ENCODE measurements around the gene SYNGR1.
A peak's percentile ranks its signal among the peaks of the same experiment; 100 is the strongest.

The SYNGR1 gene

DNA sequence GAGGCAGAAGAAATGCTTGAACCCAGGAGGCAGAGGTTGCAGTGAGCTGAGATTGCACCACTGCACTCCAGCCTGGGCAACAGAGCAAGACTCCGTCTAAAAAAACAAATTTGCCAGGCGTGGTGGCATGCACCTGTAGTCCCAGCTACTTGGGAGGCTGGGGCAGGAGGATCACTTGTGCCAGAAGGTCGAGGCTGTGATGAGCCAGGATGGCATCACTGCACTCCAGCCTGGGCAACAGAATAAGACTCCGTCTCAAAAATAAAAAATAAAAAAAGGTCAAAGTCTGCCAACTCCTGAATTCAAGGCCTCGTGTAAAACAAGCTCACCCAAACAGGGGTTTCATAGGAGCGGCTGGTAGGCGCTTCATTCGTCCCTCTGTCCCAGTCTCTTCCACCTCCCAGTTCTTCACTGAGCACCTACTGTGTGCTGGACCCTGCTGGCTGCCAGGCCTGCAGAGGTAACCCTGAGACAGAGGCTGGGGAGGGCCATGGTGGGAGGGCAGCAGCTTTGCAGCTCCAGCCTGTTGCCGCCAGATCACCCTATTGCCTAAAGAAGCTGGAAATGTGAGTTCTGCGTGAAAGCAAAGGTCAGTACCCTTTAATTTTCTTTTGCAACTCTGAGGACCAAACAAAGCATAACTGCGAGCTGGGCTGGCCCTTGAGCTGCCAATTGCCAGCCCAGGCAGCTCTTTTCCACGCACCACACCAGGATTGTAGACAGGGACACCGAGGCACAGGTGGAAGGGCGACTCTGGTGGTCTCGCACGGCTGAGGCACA lies 45.7 kb upstream of the SYNGR1 start:
- ChIA-PET POLR2A (interaction anchor here (0.7 kb wide), 1 partner anchor 18 kb away, joined by 3 read pairs; no protein-coding TSS in a partner anchor), CTCF (interaction anchor here (0.7 to 3.6 kb wide), 11 partner anchors 10 to 170 kb away, joined by 3 to 24 read pairs (median 4); partner anchors contain the start of gene RPL3)
- H3K4me1 ChIP-seq (ENCODE audit: control extremely low read depth in 1 of 4, control insufficient read depth in 4 of 4, insufficient read depth in 4 of 4, low read length in 3 of 4): peaks cover 0 to 28% (median 16%) of the 10 kb centered on the region in 4 experiments
- 97% methylated on average over 16 of the region's 16 CpGs for WGBS (ENCODE audit: insufficient coverage)
- no peak overlapping the region for H3K4me3 ChIP-seq (ENCODE audit: control insufficient read depth in 1 of 7, extremely low read depth in 1 of 7, insufficient read depth in 4 of 7, low read depth in 2 of 7, low read length in 6 of 7)
- peaks cover 0 to 28% (median 14%) of the 10 kb centered on the region in 5 experiments for H3K27me3 ChIP-seq (replicated peaks in 2 of 5; ENCODE audit: control insufficient read depth in 4 of 5, insufficient read depth in 5 of 5, low read length in 4 of 5)
- DNase-seq: no peak
- peaks cover 0 to 2% (median 0%) of the 10 kb centered on the region in 4 experiments for H3K36me3 ChIP-seq (ENCODE audit: control insufficient read depth in 4 of 4, insufficient read depth in 4 of 4, low read length in 3 of 4)
- no peaks in the 10 kb centered on the region for H3K9me3 ChIP-seq (ENCODE audit: control extremely low read depth in 1 of 5, control insufficient read depth in 4 of 5, insufficient read depth in 2 of 5, low read depth in 1 of 5, low read length in 4 of 5)
- no peak overlapping the region for H3K27ac ChIP-seq (ENCODE audit: insufficient read depth in 1 of 2, low read depth in 1 of 2, low read length in 2 of 2, poor library complexity in 1 of 2, severe bottlenecking in 2 of 2)

GRCh38 chr22:39306456-39307361 lies 43.1 kb upstream of the SYNGR1 start:
- Histone ChIP-seq H3K27ac (ENCODE audit: insufficient read depth in 1 of 2, low read depth in 1 of 2, low read length in 2 of 2, poor library complexity in 1 of 2, severe bottlenecking in 2 of 2) (no peak overlapping the region), H3K4me3 (ENCODE audit: control insufficient read depth in 1 of 7, extremely low read depth in 1 of 7, insufficient read depth in 4 of 7, low read depth in 2 of 7, low read length in 6 of 7) (no peak overlapping the region), H3K36me3 (ENCODE audit: control insufficient read depth in 4 of 4, insufficient read depth in 4 of 4, low read length in 3 of 4) (peaks cover 0 to 10% (median 3%) of the 10 kb centered on the region in 4 experiments), H3K4me1 (ENCODE audit: control extremely low read depth in 1 of 4, control insufficient read depth in 4 of 4, insufficient read depth in 4 of 4, low read length in 3 of 4) (peaks cover 0 to 12% (median 6%) of the 10 kb centered on the region in 4 experiments), H3K9me3 (ENCODE audit: control extremely low read depth in 1 of 5, control insufficient read depth in 4 of 5, insufficient read depth in 2 of 5, low read depth in 1 of 5, low read length in 4 of 5) (no peaks in the 10 kb centered on the region), H3K27me3 (replicated peaks in 2 of 5; ENCODE audit: control insufficient read depth in 4 of 5, insufficient read depth in 5 of 5, low read length in 4 of 5) (peaks cover 0 to 7% (median 2%) of the 10 kb centered on the region in 5 experiments)
- WGBS (ENCODE audit: insufficient coverage): 57% methylated on average over 8 of the region's 14 CpGs
- CTCF ChIA-PET: interaction anchor here (0.6 to 3.6 kb wide), 21 partner anchors 8 to 843 kb away, joined by 3 to 24 read pairs (median 4); partner anchors contain the start of gene RPL3
- DNase-seq: peak; percentile 34 to 59 (median 55)
- POLR2A ChIA-PET: interaction anchor here (0.9 to 1.3 kb wide), 2 partner anchors 12 to 13 kb away, joined by 4 read pairs; partner anchors contain the start of gene RPL3

- ChIA-PET POLR2A (interaction anchor here (1.4 kb wide), 1 partner anchor 10 kb away, joined by 5 read pairs; the partner anchor contains the start of gene RPL3), CTCF (interaction anchor here (0.8 to 2.4 kb wide), 11 partner anchors 9 to 175 kb away, joined by 3 to 10 read pairs (median 5); partner anchors contain the start of gene RPL3)
- 48% methylated on average over 11 of the region's 24 CpGs for WGBS (ENCODE audit: insufficient coverage)
- peak in 2 of 3 donors; percentile 61 to 69 for DNase-seq
- Histone ChIP-seq H3K27me3 (replicated peaks in 2 of 5; ENCODE audit: control insufficient read depth in 4 of 5, insufficient read depth in 5 of 5, low read length in 4 of 5) (peaks cover 0 to 7% (median 0%) of the 10 kb centered on the region in 5 experiments), H3K27ac (ENCODE audit: insufficient read depth in 1 of 2, low read depth in 1 of 2, low read length in 2 of 2, poor library complexity in 1 of 2, severe bottlenecking in 2 of 2) (no peak overlapping the region), H3K9me3 (ENCODE audit: control extremely low read depth in 1 of 5, control insufficient read depth in 4 of 5, insufficient read depth in 2 of 5, low read depth in 1 of 5, low read length in 4 of 5) (no peaks in the 10 kb centered on the region), H3K4me1 (ENCODE audit: control extremely low read depth in 1 of 4, control insufficient read depth in 4 of 4, insufficient read depth in 4 of 4, low read length in 3 of 4) (peaks cover 0 to 12% (median 6%) of the 10 kb centered on the region in 4 experiments), H3K4me3 (ENCODE audit: control insufficient read depth in 1 of 7, extremely low read depth in 1 of 7, insufficient read depth in 4 of 7, low read depth in 2 of 7, low read length in 6 of 7) (no peak overlapping the region), H3K36me3 (ENCODE audit: control insufficient read depth in 4 of 4, insufficient read depth in 4 of 4, low read length in 3 of 4) (peaks cover 5 to 30% (median 21%) of the 10 kb centered on the region in 4 experiments)
Observed at GRCh38 chr22:39308614-39309363, 41.0 kb upstream of the SYNGR1 start.

DNA sequence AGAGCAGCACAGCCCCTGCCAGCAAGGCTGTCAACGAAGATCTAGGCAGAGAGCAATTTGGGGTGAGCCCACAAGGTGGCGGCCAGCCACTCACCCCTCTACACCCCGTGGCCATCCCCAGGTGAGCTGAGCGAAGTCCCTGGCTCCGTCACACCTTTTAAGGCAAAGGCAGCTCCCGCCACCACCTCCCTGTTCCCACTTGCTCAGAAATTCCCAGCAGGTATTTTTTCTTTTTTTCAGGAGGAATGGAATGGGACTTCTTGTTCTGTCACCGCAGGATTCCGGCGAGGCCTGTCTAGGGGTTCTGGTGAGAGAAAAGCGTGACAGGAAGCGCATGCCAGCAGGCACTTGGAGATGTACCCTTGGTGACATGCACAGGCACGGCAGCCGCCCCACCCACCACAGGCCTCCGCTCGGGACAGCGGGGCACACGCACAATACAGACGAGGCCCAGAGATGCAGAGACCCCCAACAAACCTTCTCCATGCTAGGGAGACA lies 40.4 kb upstream of the SYNGR1 start:
- ChIA-PET CTCF (interaction anchor here (0.8 to 2.3 kb wide), 17 partner anchors 9 to 175 kb away, joined by 3 to 10 read pairs (median 4); partner anchors contain the start of gene RPL3), POLR2A (interaction anchor here (1.4 kb wide), 1 partner anchor 10 kb away, joined by 5 read pairs; the partner anchor contains the start of gene RPL3)
- Histone ChIP-seq H3K4me1 (ENCODE audit: control extremely low read depth in 1 of 4, control insufficient read depth in 4 of 4, insufficient read depth in 4 of 4, low read length in 3 of 4) (peaks cover 0 to 13% (median 6%) of the 10 kb centered on the region in 4 experiments), H3K36me3 (ENCODE audit: control insufficient read depth in 4 of 4, insufficient read depth in 4 of 4, low read length in 3 of 4) (peaks cover 9 to 37% (median 27%) of the 10 kb centered on the region in 4 experiments), H3K27me3 (replicated peaks in 2 of 5; ENCODE audit: control insufficient read depth in 4 of 5, insufficient read depth in 5 of 5, low read length in 4 of 5) (peaks cover 0 to 3% (median 0%) of the 10 kb centered on the region in 5 experiments), H3K4me3 (ENCODE audit: control insufficient read depth in 1 of 7, extremely low read depth in 1 of 7, insufficient read depth in 4 of 7, low read depth in 2 of 7, low read length in 6 of 7) (no peak overlapping the region), H3K27ac (ENCODE audit: insufficient read depth in 1 of 2, low read depth in 1 of 2, low read length in 2 of 2, poor library complexity in 1 of 2, severe bottlenecking in 2 of 2) (no peak overlapping the region), H3K9me3 (ENCODE audit: control extremely low read depth in 1 of 5, control insufficient read depth in 4 of 5, insufficient read depth in 2 of 5, low read depth in 1 of 5, low read length in 4 of 5) (no peaks in the 10 kb centered on the region)
- no peak for DNase-seq
- whole genome bisulfite sequencing (ENCODE audit: insufficient coverage): 80% methylated on average over 12 of the region's 18 CpGs

- no peak overlapping the region for H3K27ac ChIP-seq (ENCODE audit: insufficient read depth in 1 of 2, low read depth in 1 of 2, low read length in 2 of 2, poor library complexity in 1 of 2, severe bottlenecking in 2 of 2)
Observed at GRCh38 chr22:39309881-39310714, 39.7 kb upstream of the SYNGR1 start.

More at GRCh38 chr22:39309881-39310714, 39.7 kb upstream of the SYNGR1 start:
- no peak for DNase-seq
- POLR2A ChIA-PET: interaction anchor here (1.4 to 1.6 kb wide), 2 partner anchors 9 to 139 kb away, joined by 5 to 6 read pairs; partner anchors contain the start of gene RPL3
- H3K9me3 ChIP-seq (ENCODE audit: control extremely low read depth in 1 of 5, control insufficient read depth in 4 of 5, insufficient read depth in 2 of 5, low read depth in 1 of 5, low read length in 4 of 5): no peaks in the 10 kb centered on the region
- H3K4me1 ChIP-seq (ENCODE audit: control extremely low read depth in 1 of 4, control insufficient read depth in 4 of 4, insufficient read depth in 4 of 4, low read length in 3 of 4): peaks cover 0 to 17% (median 7%) of the 10 kb centered on the region in 4 experiments
- CTCF ChIA-PET: interaction anchor here (0.9 to 2.6 kb wide), 25 partner anchors 9 to 176 kb away, joined by 3 to 34 read pairs (median 5); partner anchors contain the start of gene RPL3
- WGBS (ENCODE audit: insufficient coverage): 93% methylated on average over 12 of the region's 16 CpGs
- H3K36me3 ChIP-seq (ENCODE audit: control insufficient read depth in 4 of 4, insufficient read depth in 4 of 4, low read length in 3 of 4): peaks cover 14 to 44% (median 34%) of the 10 kb centered on the region in 4 experiments
- H3K27me3 ChIP-seq (replicated peaks in 2 of 5; ENCODE audit: control insufficient read depth in 4 of 5, insufficient read depth in 5 of 5, low read length in 4 of 5): peaks cover 0 to 3% (median 0%) of the 10 kb centered on the region in 5 experiments
- H3K4me3 ChIP-seq (ENCODE audit: control insufficient read depth in 1 of 7, extremely low read depth in 1 of 7, insufficient read depth in 4 of 7, low read depth in 2 of 7, low read length in 6 of 7): no peak overlapping the region
